Dedifferentiated amniotic fluid mesenchymal stem cell (primary cell): ENCODE measurements around the gene COA1.
"Not testable (repeated sequence)": the region's sequence is repeated elsewhere in the genome, so short reads cannot be mapped to it uniquely, and the experiment has no call there.

Experiments
- DNase-seq: peaks from one replicate; pipeline ENCODE4 v3.0.0-alpha.2; 2016; ENCODE audit errors: extremely low spot score

COA1 gene, protein sequence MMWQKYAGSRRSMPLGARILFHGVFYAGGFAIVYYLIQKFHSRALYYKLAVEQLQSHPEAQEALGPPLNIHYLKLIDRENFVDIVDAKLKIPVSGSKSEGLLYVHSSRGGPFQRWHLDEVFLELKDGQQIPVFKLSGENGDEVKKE

GRCh38 chr7:43729214-43729923, at the start of gene COA1:
Gene COA1 (minus strand): TSS chr7:43729523. CDS start chr7:43648614, 80,909 bp downstream.
- DNase-seq = peak; percentile 89

DNA sequence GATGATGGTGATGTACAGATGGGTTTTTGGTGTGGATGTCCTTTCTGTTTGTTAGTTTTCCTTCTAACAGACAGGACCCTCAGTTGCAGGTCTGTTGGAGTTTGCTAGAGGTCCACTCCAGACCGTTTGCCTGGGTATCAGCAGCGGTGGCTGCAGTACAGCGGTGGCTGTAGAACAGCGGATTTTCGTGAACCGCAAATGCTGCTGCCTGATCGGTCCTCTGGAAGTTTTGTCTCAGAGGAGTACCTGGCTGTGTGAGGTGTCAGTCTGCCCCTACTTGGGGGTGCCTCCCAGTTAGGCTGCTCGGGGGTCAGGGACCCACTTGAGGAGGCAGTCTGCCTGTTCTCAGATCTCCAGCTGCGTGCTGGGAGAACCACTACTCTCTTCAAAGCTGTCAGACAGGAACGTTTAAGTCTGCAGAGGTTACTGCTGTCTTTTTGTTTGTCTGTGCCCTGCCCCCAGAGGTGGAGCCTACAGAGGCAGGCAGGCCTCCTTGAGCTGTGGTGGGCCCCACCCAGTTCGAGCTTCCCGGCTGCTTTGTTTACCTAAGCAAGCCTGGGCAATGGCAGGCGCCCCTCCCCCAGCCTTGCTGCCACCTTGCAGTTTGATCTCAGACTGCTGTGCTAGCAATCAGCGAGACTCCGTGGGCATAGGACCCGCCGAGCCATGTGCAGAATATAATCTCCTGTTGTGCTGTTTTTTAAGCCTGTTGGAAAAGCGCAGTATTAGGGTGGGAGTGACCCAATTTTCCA, 49.1 kb upstream of the COA1 start:
- DNase-seq = not testable (repeated sequence)

DNA sequence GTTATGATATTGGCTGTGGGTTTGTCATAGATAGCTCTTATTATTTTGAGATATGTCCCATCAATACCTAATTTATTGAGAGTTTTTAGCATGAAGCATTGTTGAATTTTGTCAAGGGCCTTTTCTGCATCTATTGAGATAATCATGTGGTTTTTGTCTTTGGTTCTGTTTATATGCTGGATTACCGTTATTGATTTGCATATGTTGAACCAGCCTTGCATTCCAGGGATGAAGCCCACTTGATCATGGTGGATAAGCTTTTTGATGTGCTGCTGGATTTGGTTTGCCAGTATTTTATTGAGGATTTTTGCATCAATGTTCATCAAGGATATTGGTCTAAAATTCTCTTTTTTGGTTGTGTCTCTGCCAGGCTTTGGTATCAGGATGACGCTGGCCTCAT, 45.9 kb upstream of the COA1 start:
- DNase-seq = not testable (repeated sequence)

DNA sequence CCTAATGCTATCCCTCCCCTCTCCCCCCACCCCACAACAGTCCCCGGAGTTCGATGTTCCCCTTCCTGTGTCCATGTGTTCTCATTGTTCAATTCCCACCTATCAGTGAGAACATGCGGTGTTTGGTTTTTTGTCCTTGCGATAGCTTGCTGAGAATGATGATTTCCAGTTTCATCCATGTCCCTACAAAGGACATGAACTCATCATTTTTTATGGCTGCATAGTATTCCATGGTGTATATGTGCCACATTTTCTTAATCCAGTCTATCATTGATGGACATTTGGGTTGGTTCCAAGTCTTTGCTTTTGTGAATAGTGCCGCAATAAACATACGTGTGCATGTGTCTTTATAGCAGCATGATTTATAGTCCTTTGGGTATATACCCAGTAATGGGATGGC, 43.9 kb upstream of the COA1 start:
- not testable (repeated sequence) for DNase-seq

DNA sequence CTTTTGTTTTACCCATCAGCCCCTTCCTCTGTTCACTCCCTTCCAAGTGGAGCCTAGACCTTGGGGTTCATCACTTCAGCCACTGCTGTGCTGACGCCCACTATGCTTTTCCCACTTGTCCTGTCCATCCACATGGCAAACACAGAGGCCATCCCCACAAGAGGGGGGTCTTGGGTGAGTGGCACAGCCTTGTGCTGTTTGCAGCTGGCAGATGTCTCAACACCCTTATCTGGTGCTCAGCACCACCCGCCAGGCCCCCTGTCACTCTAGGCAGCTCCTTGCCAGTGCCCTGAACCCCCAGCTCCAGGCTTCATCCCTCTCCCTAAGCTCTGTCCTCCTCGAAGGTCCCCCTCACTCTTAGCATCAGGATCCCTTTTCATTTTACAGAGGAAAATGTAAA, 42.2 kb upstream of the COA1 start:
- no peak for DNase-seq

DNA sequence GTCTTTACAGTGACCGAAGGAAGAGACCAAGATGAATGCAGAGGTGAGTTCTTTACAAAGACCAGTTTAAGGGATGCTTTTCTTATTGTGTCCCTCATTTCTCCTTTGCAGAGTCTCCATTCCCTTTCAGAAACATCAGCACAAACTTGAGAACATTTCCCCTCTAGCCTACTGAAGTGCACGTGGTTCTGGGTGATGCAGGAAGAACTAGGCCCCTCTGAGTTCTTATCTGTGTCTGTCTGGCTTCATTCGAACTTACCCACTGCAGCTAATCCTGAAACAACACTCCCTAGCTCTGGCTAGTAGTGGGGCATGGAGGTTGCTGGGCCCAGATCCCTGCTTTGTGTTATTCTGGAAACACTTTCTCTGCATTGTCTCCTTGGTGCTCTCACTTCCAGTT, 41.8 kb upstream of the COA1 start:
- no peak for DNase-seq

DNA sequence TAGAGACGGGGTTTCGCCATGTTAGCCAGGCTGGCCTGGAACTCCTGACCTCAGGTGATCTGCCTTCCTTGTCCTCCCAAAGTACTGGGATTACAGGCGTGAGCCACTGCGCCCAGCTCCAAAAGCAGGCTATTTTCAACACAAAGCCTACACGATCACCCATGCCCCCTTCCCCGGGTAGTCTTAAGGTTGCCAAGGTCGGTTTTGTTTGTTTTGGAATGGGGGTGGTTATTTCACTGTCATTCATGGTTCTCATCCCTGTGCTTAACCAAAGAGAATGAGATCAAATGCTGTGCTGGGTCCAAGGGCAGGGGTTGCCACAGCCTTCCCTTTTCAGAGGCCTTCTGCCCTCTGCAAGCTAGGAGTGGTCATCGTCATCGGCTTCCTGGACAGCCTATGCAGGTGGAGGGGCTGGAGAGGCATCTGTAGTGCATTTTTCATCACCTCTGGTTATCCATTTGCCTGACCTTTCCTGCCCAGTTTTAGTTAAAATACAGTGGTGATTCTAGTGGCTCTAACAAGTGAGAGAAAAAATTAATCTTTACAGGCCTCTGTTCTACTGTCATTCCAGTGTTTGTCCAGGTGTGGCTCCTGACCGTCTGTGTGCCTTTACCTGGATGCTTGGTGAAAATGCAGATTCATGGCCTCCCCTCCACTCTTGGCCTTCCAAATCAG, 40.6 kb upstream of the COA1 start:
- no peak for DNase-seq

GRCh38 chr7:43769281-43769680, 40.0 kb upstream of the COA1 start:
- no peak for DNase-seq

GRCh38 chr7:43768887-43769272, 39.6 kb upstream of the COA1 start:
- no peak for DNase-seq

DNA sequence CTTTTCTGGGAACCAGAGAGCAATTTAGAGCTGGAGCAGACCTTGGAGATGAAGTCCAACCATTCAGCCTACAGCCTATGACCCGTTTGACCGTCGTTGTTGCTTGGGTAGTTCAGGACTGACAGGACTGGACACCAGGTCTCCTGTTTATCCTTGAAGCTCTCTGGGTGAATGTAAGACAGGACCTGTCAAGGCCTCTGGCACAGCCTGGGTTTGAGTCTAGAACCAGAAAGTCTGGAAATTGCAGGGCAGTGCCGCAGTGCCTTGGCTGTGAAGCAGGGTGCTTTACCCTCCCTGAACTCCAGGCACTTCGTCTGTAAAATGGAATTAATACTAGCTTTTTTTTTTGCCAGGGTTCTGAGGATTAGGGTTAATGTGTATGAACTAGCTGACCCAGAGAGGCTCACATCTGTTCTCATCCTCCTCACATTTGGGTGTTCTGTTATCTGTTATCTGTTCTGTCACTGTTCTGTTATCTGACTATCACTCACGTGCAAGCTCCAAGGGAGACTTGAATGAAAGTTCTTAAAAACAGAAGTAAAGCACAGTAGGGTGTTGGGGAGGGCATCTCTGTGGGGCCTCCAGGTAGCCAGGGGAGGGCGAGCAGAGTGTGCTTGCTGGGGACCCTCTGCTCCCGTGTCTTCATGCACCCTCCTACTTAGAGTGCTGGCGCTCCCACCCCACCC, 39.0 kb upstream of the COA1 start:
- no peak for DNase-seq

DNA sequence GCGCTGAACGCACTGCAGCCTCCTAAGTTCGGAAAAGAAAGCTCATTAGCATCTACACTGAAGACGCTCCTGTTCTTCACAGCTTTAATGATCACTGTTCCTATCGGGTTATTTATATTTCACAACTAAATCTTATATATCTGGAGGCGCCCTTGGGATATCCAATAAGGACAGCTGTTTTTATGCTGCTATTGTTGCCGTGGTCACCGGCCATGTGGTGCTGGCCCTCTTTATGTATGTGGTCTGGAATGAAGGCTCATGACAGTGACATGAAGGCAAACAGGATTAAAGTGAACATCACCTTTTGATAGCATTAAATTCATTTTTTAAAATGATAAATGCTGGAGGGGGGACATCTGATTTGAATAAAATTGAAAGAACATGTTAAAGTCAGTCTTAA, 38.0 kb upstream of the COA1 start:
- no peak for DNase-seq

DNA sequence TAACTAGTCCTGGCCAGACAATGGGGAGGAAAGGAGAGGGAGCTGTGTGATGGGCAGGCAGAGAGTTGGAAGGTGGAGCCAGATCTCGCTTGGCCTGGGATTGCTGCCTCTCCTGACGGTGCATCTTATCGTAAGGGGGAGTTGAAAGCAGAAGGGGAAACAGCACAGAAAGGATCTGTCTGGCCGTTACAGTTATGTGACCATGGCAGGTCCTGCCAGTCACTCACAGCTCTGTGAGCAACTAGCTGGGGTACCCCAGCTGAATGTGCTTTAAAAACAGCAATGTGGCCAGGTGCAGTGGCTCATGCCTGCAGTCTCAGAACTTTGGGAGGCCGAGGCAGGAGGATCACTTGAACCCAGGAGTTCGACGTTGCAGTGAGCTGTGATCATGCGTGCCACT, 37.2 kb upstream of the COA1 start:
- no peak for DNase-seq

DNA sequence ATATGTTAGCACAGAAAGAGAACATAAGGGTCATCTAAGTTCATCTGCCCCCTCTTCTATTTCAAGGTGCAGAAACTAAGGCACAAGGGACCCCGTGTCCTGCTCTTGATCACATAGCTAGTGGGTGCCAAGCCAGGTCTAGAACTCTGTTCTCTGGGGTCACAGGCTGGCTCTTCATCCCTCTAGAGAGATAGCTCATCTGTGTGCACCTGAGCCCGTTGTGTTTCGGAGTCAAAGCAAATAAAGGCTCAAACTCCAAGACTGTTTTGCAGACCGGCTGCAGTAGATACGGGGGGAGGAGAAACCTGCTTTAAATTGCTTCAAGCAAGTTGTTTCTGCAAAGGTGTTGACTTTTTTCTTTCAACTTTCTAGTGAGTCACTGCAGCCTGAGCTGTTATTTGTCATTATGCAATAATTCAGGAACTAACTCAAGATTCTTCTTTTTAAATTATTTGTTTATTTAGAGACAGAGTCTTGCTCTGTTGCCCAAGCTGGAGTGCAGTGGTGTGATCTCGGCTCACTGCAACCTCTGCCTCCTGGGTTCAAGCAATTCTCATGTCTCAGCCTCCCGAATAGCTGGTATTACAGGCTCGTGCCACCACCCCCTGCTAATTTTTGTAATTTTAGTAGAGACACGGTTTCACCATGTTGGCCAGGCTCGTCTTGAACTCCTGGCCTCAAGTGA, 35.6 kb upstream of the COA1 start:
- no peak for DNase-seq

DNA sequence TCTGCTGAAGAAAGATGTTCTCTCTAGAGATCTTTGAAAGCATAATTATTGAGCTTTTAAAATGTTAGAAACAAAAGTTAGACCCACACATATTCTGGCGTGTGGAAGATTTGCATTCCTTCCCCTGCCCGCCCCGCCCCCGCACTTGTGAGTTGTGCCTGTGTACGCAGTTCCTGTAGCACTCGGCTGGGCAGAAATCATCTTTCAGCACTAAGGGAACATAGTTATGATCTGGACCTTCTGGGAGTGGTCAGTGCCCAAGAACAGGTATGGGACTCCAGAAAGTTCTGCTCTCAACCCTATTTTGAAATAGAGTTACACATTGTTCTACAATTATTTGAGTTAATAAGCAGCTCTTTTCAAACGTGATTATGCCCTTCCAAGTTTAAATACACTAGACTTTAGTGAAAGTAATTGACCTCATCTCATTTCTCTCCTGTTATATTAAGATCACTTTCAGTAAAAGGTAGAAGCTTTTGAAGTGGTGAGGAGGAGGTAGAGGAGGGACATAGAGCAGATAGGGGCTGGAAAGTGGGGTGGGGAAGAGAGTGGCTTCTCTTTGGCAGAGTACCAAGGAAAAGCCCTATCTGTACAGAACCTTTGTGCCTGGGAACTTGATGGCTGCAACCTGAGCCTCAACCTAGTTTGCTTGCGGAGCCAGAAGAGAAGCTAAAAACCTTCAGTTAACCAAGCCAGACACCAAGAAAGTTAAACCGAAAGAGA, 34.9 kb upstream of the COA1 start:
- no peak for DNase-seq

GRCh38 chr7:43763183-43763582, 33.9 kb upstream of the COA1 start:
- DNase-seq = no peak

DNA sequence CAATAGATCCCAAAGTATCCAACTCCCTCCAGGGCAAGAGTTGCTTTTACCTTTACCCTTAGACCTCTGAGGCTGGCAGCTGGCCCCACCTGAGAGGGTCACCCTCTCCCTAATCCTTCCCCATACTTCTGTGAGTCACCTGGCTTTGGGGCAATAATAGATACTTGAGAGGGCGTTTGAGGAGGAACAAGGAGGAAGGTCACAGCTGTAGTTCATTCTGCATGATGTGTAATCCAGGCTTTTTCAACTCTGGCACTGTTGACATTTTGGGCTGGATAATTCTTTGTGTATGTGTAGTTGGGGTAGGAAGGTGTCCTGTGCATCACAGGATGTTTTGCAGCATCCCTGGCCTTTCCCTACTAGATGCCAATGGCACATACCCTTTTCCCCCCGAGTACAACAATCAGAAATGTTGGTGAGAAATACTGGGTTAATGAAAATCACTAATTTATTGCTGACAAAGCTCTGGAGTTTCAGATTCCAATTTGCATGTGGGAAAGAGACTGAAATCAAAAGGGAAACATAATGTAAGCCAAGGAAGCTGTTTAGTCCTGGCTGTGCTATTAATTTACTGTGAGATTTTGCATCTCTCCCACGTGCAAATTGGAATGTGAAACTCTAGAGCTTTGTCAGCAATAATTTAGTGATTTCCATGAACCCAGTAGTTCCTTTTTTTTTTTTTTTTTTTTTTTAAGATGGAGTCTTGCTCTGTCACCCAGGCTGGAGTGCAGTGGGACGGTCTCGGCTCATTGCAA, 32.8 kb upstream of the COA1 start:
- no peak for DNase-seq

- DNase-seq = no peak
Measured at GRCh38 chr7:43761382-43761781, 32.1 kb upstream of the COA1 start.

GRCh38 chr7:43760861-43761260, 31.5 kb upstream of the COA1 start:
- DNase-seq = no peak

DNA sequence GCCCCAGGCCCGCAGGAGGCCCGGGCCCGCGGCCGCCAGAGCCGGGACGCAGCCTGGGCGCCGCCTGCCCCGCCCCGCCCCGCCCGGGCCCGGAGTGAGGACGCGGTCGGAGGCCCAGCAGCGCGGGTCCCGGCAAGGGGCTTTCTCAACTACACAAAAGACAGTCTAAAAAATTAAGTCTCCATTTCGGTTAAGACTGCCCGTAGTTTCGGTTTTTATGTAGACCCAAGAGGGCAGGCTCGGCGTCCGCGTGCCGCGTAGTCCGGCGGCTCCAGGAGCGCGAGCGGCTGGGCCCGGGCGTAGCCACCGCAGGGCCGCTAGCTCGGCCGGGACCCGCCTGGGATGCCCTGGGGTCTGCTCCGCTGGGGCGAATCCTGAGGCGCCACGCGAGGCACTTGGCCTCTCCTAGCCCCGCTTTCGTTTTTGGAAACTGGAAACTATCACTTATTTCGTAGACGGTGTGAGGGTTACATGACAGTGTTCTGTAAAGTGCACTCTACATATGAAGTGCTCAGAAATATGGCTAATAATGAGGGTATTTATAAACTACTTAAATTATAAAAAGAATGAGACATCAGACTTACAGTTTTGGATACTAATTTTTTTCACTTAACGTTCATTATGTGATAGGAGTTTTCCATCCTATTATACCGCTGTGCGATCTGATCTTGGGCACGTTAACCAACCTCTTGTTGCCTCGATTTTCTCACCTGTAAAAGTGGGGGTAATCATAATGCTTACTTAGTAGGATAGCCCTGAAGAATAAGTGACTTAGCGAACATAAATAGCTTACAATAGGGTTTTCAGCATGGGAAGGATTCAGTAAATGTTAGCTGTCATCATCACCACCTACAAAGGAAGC, 29.7 kb upstream of the COA1 start:
- peak; percentile 34 for DNase-seq
